HG02852 (cell line): Measurements from ENCODE around the gene UGDH.
"Not testable (repeated sequence)": the region's sequence is repeated elsewhere in the genome, so short reads cannot be mapped to it uniquely, and the experiment has no call there.

Experiments
- ATAC-seq: cut with Tn5 transposase; IDR thresholded peaks from one replicate; pipeline ENCODE4 v1.9.1; 2021; ENCODE audit warnings: mild to moderate bottlenecking, moderate library complexity; ENCODE audit not compliant: unreplicated experiment

Gene UGDH

DNA sequence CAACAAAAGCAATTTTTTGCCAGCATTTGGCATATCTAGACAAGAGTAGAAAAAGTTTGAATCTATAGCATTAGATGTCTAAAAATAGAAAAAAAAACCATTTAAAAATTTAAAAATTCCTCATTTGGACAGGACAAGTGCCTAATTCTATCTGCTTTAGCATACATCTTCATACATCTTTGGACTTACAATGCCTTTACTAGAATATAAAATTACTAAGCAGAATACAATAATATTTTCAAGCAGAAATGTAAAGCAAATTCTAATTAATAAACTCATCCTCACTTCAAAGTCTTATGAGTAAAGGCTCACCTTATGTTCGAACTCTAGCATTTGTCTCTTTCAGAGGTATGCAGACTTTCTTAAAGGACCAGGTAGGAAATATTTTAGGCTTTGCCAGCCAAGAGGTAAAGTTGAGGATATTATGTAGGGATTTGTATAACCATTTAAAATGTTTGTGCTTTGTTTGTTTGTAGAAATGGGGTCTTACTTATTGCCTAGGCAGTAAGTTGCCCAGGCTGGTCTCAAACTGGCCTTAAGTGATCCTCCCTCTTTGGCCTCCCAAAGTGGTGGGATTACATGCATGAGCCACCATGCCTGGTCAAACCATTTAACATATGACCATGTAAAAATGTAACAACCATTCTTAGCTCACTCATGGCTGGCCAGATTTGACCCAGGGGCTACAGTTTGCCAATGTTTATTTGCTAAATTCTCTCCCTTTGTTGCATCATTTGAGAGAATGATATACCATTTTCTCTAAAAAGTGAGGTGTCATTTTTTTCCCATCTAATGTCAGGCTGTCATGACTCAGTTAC is 29.1 kb downstream of the UGDH start:
- ATAC-seq = no peak

DNA sequence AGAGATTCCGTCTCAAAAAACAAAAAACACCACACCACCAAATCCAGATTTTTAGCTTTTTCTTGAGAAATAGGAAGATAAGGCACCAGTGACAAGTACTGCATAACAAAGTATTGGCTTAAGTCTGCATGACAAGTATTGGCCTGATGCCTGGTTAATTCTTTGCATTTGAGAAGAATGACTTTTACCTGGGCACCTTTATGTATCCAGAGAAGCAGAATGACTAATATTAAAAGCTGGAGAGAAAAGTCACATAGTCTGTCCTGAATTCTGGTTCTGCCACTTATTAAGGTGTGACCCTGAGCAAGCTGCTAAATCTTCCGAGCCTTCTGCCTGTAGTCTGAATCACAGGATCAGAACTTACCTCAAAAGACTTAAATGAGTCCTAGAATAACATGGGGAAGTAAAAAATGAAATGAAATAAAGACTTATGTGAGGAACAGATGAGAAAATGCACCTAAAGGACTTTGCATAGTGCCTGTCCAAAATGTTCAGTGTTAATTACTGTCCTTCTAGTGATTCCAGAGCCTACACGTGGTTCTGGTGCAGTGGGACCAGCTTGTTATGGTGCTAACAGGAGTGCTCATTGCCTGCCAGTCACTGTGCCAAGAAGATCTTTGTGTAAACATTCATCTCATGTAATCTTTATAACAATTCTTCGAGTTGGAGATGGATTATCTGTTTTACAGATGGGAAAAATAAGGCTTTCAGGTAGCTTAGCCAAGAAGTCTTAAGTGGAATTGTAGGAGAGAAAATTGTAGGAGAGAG is 31.6 kb downstream of the UGDH start:
- no peak for ATAC-seq

DNA sequence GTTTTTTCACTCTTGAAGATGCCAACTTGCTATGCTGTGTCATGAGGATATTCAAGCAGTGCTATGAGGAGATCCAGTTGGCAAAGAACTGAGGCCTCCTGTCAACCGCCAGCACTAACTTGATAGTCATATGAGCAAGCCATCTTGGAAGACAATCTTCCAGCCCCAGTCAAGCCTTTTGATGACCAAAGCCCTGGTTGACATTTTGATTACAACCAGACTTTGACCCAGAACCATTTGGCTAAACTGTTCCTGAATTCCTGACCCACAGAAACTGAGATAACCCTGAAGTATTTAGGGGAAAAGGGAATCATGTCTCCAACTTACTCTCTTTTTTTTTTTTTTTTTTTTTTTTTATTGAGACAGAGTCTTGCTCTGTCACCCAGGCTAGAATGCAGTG is 32.9 kb downstream of the UGDH start:
- no peak for ATAC-seq

DNA sequence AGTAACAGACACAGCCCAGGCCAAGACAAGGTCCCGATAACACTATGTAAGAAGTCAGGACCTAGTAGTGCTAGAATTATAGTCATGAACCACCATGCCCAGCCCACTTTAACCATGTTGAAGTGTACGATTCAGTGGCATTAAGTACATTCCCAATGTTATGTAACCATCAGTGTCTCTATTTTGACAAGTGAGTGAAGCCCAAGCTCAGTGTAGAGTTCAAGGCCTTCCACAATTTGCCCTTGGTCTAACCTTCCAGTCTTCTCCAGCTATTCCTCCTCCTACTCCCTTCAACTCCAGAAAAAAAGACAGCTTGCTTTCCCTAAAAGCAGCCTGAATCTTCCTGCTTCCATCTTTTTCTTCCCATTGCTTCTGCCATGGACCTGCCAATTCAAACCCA is 36.9 kb downstream of the UGDH start:
- no peak for ATAC-seq

DNA sequence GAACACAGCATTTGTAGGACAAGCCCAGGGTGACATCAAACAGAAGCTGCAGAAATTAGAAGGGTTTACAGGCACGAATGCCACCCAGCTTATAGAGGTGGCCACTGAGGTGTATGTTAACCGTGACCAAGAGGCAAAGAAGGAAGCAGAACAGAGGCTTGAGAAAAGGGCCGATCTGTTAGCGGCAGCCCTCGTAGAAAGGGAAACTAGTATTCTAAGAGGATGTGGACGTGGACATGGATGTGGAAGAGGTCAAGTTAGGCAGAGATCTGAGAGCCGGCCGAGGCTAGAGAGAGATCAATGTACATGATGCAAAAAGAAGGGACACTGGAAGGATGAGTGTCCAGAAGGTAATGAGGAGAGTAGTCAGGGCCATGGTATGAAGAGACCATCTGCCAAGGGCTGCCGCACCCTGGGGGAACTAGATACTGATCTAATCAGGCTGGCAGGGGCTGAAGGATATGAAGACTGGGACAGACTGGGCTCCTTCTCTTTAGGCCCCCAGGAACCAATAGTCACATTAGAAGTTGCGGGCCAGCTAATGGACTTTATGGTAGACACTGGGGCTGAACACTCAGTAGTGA is 40.9 kb downstream of the UGDH start:
- ATAC-seq = no peak

DNA sequence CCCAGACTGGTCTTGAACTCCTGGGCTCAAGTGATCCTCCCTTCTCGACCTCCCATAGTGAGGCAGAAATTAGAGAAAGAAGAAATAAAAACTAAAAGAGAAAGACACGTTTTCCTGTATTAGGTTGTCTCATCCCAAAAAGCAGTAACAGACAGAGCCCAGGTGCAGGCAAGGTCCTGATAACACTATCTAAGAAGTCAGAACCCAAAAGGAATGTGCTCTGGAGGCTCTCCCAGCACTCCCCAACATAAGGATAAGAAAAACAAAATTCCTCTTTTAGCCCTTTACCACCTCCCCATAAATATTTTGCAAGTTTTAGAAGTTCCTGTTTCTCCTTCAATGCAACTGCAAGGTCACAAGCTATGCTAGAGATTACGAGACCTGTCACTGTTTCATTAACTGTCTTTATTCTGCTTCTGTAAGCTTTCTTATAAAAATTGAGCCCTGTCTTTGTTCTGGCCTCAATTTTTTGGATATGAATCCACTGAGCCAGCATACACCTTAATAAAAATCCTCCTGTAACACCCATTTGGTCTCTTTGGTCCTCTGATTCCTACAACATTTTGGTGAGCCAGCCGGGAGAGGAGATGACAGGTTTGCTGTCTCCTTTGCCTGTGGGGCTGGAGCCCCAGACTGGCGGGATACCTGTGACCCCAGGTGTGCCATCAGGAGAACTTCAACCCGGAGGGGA is 42.5 kb downstream of the UGDH start:
- no peak for ATAC-seq

DNA sequence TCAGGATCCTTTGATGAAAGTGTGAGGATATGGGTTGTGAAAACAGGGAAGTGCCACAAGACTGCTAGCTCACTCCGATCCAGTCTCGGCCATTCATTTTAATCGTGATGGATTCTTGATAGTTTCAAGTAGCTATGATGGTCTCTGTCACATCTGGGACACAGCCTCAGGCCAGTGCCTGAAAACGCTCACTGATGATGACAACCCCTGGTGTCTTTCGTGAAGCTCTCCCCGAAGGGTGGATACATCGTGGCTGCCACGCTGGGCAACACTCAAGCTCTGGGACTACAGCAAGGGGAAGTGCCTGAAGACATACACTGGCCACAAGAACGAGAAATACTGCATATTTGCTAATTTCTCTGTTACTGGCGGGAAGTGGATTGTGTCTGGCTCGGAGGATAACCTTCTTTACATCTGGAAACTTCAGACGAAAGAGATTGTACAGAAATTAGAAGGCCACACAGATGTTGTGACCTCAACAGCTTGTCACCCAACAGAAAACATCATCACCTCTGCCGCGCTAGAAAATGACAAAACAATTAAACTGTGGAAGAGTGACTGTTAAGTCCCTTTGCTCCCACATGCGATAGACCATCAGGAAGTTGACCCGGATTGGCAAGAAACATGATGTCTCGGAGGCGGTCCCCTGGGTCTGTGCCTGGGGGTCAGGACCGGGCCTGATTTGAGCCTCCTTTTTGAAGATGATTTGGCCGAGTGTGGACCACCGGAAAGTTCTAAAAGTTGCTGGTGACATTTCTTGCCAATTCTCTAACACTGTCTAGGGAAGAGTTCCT is 46.1 kb downstream of the UGDH start:
- ATAC-seq = no peak

DNA sequence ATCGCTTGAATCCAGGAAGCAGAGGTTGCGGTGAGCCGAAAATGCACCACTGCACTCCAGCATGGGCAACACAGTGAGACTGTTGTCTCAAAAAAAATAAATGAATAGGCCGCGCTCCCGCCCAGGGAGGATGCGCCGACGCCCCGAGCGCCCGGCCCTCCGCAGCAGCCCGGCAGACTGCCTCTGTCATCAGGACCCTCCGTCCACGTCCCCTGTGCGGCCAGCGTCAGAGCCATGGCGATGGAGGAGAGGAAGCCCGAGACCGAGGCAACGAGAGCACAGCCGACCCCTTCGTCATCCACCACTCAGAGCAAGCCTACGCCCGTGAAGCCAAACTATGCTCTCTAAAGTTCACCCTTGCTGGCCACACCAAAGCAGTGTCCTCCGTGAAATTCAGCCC is 47.0 kb downstream of the UGDH start:
- ATAC-seq = no peak

DNA sequence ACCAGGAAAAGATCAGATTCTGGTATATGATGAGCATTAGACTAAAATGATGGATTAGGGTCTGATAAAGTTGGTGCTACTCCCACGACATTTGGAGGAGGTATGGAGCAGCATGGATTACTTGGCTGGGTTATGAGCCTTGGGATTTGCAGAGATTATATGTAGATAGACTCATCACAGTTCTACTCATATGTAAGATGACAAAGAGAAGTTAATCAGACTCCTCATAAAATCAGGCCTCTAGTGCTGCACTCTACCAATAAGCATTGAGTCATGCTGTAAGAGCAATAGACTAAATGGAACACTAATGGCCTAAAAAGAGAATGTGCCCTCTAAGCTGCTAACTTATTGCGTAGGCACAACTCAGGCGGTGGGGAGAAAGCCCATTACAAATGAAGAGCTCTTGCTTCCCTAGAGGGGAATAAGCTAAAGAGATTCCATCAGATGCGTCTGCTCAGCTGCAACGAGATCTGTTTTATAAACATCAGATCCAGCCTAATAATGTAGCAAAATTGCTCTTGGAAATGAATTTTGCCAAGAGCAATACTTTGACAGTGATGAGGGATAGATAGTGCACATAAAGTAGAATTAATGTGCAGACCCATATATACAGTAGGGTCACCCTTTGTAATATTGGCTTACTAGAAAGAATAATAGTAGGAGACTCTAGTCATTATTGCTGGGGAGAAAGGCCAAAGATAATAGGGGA is 50.9 kb downstream of the UGDH start:
- no peak for ATAC-seq

DNA sequence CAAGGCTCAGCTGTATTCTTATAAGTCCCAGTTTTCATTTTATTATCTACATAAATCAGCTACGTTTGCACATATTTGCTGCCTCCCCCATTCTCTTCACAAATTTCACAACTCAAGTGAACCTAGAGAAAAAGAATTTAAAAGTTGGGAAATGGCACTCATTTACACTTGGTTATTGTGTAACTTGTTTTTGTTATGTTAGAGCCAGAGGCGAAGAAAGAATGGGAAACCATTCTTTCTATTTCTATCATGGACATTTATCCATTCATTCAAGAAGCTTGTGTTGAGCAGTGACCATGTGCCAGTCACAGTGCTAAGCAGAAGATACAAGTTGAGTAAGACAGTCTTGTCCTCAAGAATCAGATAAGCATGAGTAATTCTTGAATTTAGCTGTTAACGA is 54.8 kb downstream of the UGDH start:
- no peak for ATAC-seq

DNA sequence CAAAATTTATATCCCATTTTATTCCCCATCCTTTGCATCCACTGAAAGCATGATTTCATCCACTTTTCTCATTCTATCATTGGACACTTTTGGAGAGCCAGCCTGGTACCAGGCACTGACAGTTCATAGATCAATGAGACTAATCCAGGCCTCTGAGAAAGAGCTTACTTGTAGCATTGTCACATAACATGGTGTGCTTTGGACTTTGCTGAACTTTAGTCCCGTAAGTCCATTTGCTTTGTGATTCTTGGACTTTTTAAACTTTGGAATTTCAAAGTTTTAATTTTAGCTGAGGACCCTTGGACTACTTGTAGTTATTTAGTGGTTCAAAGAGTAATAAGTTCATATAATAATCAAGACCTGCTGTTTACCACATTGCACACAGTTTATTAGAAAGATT is 56.8 kb downstream of the UGDH start:
- no peak for ATAC-seq

DNA sequence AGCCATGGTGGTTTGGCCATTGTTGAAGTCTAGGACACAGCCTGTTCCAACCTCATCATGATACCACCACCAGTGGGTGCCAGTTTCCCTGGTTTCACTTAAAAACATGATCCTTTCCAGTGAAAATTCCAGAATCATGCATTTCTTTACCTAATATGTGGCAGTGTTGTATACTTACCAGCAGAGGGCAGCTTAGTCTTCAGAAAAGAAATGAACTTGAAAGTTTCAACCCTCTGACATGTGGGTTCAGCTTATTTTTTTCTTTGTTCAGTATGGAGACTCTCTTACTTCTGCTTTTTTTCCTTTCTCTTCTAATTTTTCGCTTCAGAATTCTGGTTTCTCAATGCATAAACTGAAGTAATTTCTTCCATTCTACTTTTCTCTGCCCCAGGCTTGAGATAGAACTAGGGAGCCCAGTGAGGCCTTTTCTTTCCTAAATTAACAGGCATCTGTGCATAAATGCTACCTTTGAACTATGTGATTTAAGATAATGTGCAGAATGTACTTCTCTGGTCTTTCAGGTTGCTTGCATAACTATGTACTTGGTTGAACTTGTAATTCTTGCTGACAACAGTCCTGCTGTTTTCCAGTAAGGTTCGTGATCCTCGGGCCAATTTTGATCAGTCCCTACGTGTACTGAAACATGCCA is 57.7 kb downstream of the UGDH start:
- no peak for ATAC-seq

DNA sequence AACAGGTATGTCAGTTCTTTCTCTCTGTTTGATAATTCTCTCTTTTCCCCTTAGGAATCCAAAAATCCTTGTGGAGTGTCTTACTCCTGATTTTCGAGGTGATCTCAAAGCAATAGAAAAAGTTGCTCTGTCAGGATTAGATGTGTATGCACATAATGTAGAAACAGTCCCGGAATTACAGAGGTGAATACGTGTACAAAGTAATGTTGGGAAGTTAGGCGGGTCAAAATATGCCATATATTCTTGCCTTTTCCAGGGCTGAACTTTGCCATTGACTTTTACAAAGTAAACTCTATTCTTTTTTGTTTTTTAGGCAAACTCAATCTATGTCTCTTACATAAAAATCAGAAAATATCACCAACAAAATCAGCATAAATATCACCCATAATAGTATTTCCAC is 59.8 kb downstream of the UGDH start:
- no peak for ATAC-seq

DNA sequence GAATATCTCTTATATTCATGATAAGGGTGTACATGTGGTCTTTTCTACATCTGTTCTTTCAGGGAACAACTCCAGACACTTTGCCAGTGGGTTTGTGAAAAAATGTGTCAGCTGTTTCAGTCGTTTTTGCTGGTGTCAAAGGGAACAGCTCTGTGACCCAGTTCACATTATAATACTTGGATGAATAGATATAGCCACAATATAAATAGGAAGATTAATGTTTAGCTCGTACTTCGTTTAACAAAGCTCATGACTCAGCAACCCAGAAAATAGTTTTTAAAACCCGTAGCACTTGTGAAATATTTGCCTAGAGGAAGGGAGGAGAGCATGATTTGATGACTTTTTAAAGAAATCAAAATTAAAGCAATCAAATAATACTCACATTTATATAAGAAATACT is 60.5 kb downstream of the UGDH start:
- no peak for ATAC-seq

DNA sequence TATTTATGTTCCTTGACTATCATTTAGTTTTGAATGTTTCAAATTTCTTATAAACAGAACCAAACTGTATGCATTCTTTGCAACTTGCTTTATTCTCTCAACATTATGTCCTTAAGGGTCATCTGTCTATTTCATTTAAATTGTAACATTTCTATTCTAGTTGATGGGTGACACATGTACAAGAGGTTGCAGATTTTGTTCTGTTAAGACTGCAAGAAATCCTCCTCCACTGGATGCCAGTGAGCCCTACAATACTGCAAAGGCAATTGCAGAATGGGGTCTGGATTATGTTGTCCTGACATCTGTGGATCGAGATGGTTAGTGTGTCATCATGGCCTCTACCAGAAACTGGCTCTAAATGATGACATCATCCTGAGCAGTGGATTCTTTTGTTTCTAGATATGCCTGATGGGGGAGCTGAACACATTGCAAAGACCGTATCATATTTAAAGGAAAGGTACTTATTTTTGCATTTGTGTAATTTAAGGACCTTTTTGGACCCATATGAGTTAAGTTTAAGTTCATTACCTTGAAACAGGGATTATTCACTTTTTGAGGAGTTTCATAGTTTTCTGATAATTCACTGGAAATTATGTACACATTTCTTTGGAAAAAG is 62.2 kb downstream of the UGDH start:
- ATAC-seq = no peak

DNA sequence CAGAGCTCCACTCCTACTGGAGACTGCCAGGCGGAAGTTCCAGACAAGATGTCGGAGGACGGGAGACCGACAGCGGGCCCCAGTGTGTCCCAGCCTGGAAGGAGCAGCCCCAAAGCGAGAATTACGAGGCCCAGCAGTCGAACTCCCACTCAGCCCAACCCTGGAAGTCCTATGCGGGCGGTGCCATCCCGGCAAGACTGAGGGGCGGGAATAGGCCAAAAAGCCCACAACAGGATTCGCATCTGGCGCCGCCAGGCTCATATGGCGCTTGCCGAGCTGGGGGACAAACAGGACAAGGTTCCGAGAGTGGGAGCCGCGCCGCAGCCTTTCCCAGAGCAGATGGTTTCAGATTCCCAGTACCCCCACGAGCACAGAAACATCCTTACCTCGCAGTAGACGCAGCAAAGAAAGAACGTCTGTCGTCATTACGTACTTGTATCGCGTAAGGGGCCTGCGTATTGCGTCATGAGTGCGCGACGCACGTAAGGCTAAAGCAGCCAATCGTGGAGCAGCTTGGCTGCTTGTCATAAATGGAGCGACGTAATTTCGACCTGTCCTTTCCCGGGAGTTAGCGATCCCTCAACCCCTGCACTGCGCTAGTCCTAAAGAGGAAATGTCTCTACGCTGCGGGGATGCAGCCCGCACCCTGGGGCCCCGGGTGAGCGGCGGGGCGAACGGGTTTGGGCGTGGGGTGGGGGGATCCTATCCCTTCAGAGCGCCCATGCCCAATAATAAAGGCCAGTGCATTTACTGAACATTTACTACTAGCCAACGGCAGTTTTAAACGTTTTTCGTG is 68.5 kb downstream of the UGDH start, which contains the start of the genes LIAS and RPL9:
TSS of gene LIAS (plus strand) at position 552 of the 796 bp plus-strand sequence. CDS start at position 614, 62 bp downstream.
TSS of gene RPL9 (minus strand) at position 418 of the 796 bp plus-strand sequence. CDS start 483 bp downstream, outside the sequence.
- peak; percentile 74 for ATAC-seq

DNA sequence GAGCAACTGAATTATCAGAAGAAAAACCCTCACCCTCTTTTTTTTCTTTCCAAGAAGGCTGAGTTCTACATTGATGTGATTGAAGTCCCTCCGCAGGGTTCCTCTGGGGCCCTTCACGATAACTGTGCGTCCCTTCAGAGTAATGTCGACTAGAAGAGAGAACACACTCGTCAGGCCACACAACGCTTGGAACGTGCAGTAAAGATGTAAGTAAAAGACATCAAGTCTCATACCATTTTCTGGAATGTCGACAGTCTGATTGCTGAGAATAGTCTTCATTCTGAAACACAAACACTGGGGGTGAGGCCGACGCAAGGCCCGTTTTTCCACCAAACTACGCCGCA is 69.1 kb downstream of the UGDH start:
- not testable (repeated sequence) for ATAC-seq
